Ascending aorta (tissue), 2 donors: Measurements from ENCODE around the gene SMC5. TPM values are rescaled to one million over a fixed set of nuclear protein-coding genes. Genes with fewer than 3 reads are reported as not detected.

Source experiments
- DNase-seq, 2 donors: peaks; one replicate each; pipeline ENCODE4 v3.0.0-alpha.2; 2019; ENCODE audit warnings: low spot score in 2 of 2
- H3K27ac ChIP-seq, 2 donors: fragments of 200-600 bp; sonication (generic); one replicate each; pipeline ENCODE4 v1.5.1; 2016 to 2017; ENCODE audit warnings: mild to moderate bottlenecking in 1 of 2
- H3K27me3 ChIP-seq: fragments of 200-600 bp; sonication (generic); one replicate; pipeline ENCODE4 v1.5.1; 2017
- H3K36me3 ChIP-seq, 2 donors: fragments of 200-600 bp; sonication (generic); one replicate each; pipeline ENCODE4 v1.5.1; 2016
- H3K4me1 ChIP-seq, 2 donors: fragments of 200-600 bp; sonication (generic); one replicate each; pipeline ENCODE4 v1.5.1; 2016 to 2017; ENCODE audit warnings: mild to moderate bottlenecking in 1 of 2
- H3K4me3 ChIP-seq, 2 donors: fragments of 200-600 bp; sonication (generic); one replicate each; pipeline ENCODE4 v1.5.1; 2016 to 2017; ENCODE audit warnings: mild to moderate bottlenecking in 1 of 2
- H3K9me3 ChIP-seq, 2 donors: fragments of 200-600 bp; sonication (generic); one replicate each; pipeline ENCODE4 v1.5.1; 2016
- intact Hi-C: fragments of 100-400 bp; cut with DNase I; formaldehyde crosslinking; loops from one replicate; pipeline ENCODE4 v1.15.1; 2023
- total RNA-seq: library from RNA; depleted of rRNA; stranded (reverse); fragments of >200 nt; gene quantifications from one replicate; pipeline ENCODE4 v1.1.0, GENCODE V29; 2016
- TF ChIP-seq, protein P1 (sequence below), 3 experiments: fragments of 200-600 bp in 2 of 3; fragments of 450-650 bp in 1 of 3; sonication (generic) in 2 of 3; IDR thresholded peaks; one replicate each; pipeline ENCODE4 v1.5.1; 2016 to 2019; ENCODE audit warnings: antibody characterized with exemption in 3 of 3, mild to moderate bottlenecking in 1 of 3, moderate library complexity in 1 of 3

SMC5 gene
- total RNA-seq, 1 donor from 2014 or later = 13.9 TPM

- H3K4me1 ChIP-seq = peaks cover 6 to 27% of the 10 kb centered on the region in 2 donors
- no peak overlapping the region for H3K27ac ChIP-seq
- DNase-seq = no peak
- no peaks in the 10 kb centered on the region for H3K9me3 ChIP-seq
- no peaks in the 10 kb centered on the region for H3K27me3 ChIP-seq
- intact Hi-C loops = no loop called here
- no peak overlapping the region for H3K4me3 ChIP-seq
- TF ChIP-seq, protein P1, sequence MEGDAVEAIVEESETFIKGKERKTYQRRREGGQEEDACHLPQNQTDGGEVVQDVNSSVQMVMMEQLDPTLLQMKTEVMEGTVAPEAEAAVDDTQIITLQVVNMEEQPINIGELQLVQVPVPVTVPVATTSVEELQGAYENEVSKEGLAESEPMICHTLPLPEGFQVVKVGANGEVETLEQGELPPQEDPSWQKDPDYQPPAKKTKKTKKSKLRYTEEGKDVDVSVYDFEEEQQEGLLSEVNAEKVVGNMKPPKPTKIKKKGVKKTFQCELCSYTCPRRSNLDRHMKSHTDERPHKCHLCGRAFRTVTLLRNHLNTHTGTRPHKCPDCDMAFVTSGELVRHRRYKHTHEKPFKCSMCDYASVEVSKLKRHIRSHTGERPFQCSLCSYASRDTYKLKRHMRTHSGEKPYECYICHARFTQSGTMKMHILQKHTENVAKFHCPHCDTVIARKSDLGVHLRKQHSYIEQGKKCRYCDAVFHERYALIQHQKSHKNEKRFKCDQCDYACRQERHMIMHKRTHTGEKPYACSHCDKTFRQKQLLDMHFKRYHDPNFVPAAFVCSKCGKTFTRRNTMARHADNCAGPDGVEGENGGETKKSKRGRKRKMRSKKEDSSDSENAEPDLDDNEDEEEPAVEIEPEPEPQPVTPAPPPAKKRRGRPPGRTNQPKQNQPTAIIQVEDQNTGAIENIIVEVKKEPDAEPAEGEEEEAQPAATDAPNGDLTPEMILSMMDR (IDR thresholded peaks at IDR 0.05) = no peak
- peaks cover 17 to 30% of the 10 kb centered on the region in 2 donors for H3K36me3 ChIP-seq
These were observed 4.2 kb downstream of the SMC5 start for GRCh38 chr9:70262948-70263347.

DNA sequence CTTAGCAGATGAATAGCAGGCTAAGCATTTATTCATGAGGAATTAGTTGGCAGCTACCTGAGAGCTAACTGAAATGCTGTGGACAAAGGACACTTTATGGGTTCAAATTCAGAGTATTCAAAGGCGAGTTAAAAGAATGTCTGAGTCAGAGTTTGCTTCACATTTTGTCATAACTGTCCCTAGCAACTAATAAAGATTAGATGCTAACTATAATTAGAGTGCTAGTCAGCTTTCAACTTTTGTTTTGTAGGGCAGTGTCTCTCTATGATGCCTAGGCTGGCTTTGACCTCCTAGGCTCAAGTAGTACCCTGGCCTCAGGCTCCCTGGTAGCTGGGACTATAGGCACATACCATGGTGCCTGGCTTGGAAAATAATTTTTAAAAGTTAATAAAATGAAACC is 4.6 kb downstream of the SMC5 start:
- no peak overlapping the region for H3K27ac ChIP-seq
- H3K9me3 ChIP-seq = no peaks in the 10 kb centered on the region
- intact Hi-C loops = no loop called here
- TF ChIP-seq, protein P1 (IDR thresholded peaks at IDR 0.05) = no peak
- peaks cover 6 to 27% of the 10 kb centered on the region in 2 donors for H3K4me1 ChIP-seq
- H3K36me3 ChIP-seq = peaks cover 17 to 30% of the 10 kb centered on the region in 2 donors
- no peaks in the 10 kb centered on the region for H3K27me3 ChIP-seq
- DNase-seq = no peak
- H3K4me3 ChIP-seq = peak overlapping the region in 1 of 2 donors; percentile 8

DNA sequence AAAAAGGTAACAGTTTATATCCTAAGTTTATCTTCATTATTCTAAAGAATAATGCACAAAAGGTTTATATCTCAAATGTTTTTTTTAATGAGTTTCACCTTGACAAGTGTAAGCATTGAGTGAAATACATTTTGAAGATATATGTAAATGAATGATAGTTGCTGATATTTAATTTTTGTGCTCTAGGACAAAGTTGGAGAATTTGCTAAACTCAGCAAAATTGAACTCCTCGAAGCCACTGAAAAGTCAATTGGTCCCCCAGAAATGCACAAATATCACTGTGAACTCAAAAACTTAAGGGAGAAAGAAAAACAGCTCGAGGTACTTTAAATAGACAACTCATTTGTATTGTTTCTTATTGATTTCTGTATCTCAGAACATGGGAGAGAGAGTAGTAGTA is 19.5 kb downstream of the SMC5 start:
- no peaks in the 10 kb centered on the region for H3K27me3 ChIP-seq
- H3K36me3 ChIP-seq = peaks cover 13 to 39% of the 10 kb centered on the region in 2 donors
- no peak for DNase-seq
- no peak overlapping the region for H3K4me3 ChIP-seq
- H3K9me3 ChIP-seq = no peaks in the 10 kb centered on the region
- no peak overlapping the region for H3K27ac ChIP-seq
- no peaks in the 10 kb centered on the region for H3K4me1 ChIP-seq
- TF ChIP-seq, protein P1 (IDR thresholded peaks at IDR 0.05) = no peak
- intact Hi-C loops = no loop called here

- Histone ChIP-seq H3K4me3 (no peak overlapping the region), H3K27me3 (no peaks in the 10 kb centered on the region), H3K9me3 (no peaks in the 10 kb centered on the region), H3K4me1 (no peaks in the 10 kb centered on the region), H3K27ac (no peak overlapping the region), H3K36me3 (peaks cover 20 to 53% of the 10 kb centered on the region in 2 donors)
- no peak for DNase-seq
- intact Hi-C loops = no loop called here
- TF ChIP-seq, protein P1 (IDR thresholded peaks at IDR 0.05) = no peak
These were observed 25.1 kb downstream of the SMC5 start for GRCh38 chr9:70283848-70284247.

DNA sequence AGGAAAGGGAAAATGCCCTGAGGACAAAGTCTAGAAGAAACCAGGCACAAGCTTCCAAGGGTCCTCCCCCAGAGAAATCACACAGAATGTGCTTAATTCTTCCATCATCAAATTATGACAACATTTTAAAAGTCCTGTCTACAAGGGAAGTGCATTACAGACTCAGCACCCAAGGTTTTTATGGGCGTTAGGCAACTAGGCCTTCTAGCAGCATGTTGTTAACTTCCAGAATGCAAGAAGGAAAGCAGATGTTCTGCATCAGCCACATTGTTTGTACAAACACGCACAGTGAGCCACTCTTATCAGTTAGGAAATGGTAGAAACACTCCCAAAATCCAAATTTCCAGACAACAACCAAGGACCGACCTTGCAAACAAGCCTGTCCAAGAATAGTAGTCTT is 26.5 kb downstream of the SMC5 start:
- Histone ChIP-seq H3K4me3 (no peak overlapping the region), H3K9me3 (no peaks in the 10 kb centered on the region), H3K27me3 (no peaks in the 10 kb centered on the region), H3K36me3 (peaks cover 13 to 44% of the 10 kb centered on the region in 2 donors), H3K27ac (no peak overlapping the region), H3K4me1 (no peaks in the 10 kb centered on the region)
- intact Hi-C loops = no loop called here
- DNase-seq = no peak
- TF ChIP-seq, protein P1 (IDR thresholded peaks at IDR 0.05) = no peak
